Pancreas (tissue), 10 donors: ENCODE measurements around the gene NKAIN1. TPM values are rescaled to one million over a fixed set of nuclear protein-coding genes. Genes with fewer than 3 reads are reported as not detected.
"Not testable (repeated sequence)": the region's sequence is repeated elsewhere in the genome, so short reads cannot be mapped to it uniquely, and the experiment has no call there.

Experiments used
- ATAC-seq, 4 donors: fragments of 200-7000 bp; cut with Tn5 transposase; one replicate each; pipeline versions ENCODE4 v1.8.0 to v1.9.1; 2020; ENCODE audit warnings: mild to moderate bottlenecking in 4 of 4, moderate library complexity in 4 of 4
- DNase-seq, 6 donors: peaks; one replicate each; pipeline ENCODE4 v3.0.0-alpha.2; 2020
- FAIRE-seq: peaks from 2 replicates; lab custom pipeline; 2012; peaks lifted over from hg19 to GRCh38; lab: Jason Lieb, UNC
- H3K27ac ChIP-seq, 4 donors: fragments of 200-600 bp; sonication (generic); 1 replicate in 3 of 4; 2 replicates in 1 of 4; pipeline versions ENCODE4 v1.5.0 to v1.8.0; 2020
- H3K27me3 ChIP-seq, 4 donors: fragments of 200-600 bp; one replicate each; pipeline ENCODE4 v1.8.0; 2021
- H3K36me3 ChIP-seq, 3 donors: fragments of 200-600 bp; sonication (generic) in 1 of 3; one replicate each; pipeline versions ENCODE4 v1.5.0 to v1.8.0; 2020 to 2021
- H3K4me1 ChIP-seq, 3 donors: fragments of 200-600 bp; one replicate each; pipeline ENCODE4 v1.8.0; 2021
- H3K4me3 ChIP-seq, 4 donors: fragments of 200-600 bp; sonication (generic) in 2 of 4; one replicate each; pipeline versions ENCODE4 v1.5.0 to v1.8.0; 2020 to 2021
- H3K9me3 ChIP-seq, 4 donors: fragments of 200-600 bp; one replicate each; pipeline ENCODE4 v1.8.0; 2021
- CTCF ChIP-seq, 4 donors: fragments of 200-600 bp; sonication (generic) in 3 of 4; IDR thresholded peaks; one replicate each; pipeline versions ENCODE4 v1.5.0 to v1.8.0; 2021; ENCODE audit warnings: antibody characterized with exemption in 4 of 4
- whole genome bisulfite sequencing, 2 donors: extraction: QIAGEN DNeasy Blood & Tissue Kit; methylation state at CpG; one replicate each; pipeline ENCODE4 v1.1.7; 2013; 5-methylcytosine and 5-hydroxymethylcytosine counted together
- intact Hi-C, 3 donors: fragments of 100-400 bp; cut with DNase I; formaldehyde crosslinking; loops; one replicate each; pipeline versions ENCODE4 v1.11.1 to v1.14.2; 2022
- polyA plus RNA-seq, 2 donors: library from polyadenylated mRNA; stranded (reverse); fragments of 200-250 nt; gene quantifications; one replicate each; pipeline ENCODE4 v1.2.3, GENCODE V29; 2013
- total RNA-seq, 6 donors: library from RNA; stranded (reverse); fragmentation: NEBNext Ultra II Directional in 4 of 6; extraction: Animal tissue kit (Norgen Biotek cat#: 25700) in 4 of 6; gene quantifications; one replicate each; pipeline versions ENCODE4 v1.2.1 to v1.2.4, GENCODE V29; 2021 to 2023
- donor health status: healthy with polysubstance abuse.
- donor health status: DM: no; HTN: no; CAD: no; lungs with moderate emphysema.
- donor health status: DM: no; HTN: no; CAD: no.
- donor health status: control.
- donor health status: control.
- donor health status: Bipolar disorder and iron deficiency.
- donor health status: DM: yes; HTN: yes; CAD: no.
- donor health status: DM: no; HTN: no; CAD: no.
- donor health status: DM: no; HTN: no; CAD: no.
- donor health status: DM: yes; HTN: yes; CAD: no.

Gene NKAIN1
- total and polyA plus RNA-seq, 8 donors = 0.12 to 0.73 (median 0.21) TPM; not detected in 2

- no peak overlapping the region for H3K4me3 ChIP-seq
- DNase-seq (no peak), ATAC-seq (no peak), FAIRE-seq (no peak)
- H3K4me1 ChIP-seq = no peaks in the 10 kb centered on the region
- H3K9me3 ChIP-seq = no peaks in the 10 kb centered on the region
- H3K27me3 ChIP-seq = no peaks in the 10 kb centered on the region
- intact Hi-C loops = no loop called here
- no peak for TF ChIP-seq CTCF (IDR thresholded peaks at IDR 0.05)
- WGBS, 2 donors = 78 to 86% methylated on average over 3 of the region's 3 CpGs
- H3K36me3 ChIP-seq = peaks cover 0 to 13% (median 0%) of the 10 kb centered on the region in 3 donors
- no peak overlapping the region for H3K27ac ChIP-seq
Observed at GRCh38 chr1:31272369-31272768, 32.7 kb upstream of the NKAIN1 start.

GRCh38 chr1:31266547-31266946, 26.9 kb upstream of the NKAIN1 start:
- no peaks in the 10 kb centered on the region for H3K27me3 ChIP-seq
- H3K36me3 ChIP-seq = peaks cover 0 to 21% (median 1%) of the 10 kb centered on the region in 3 donors
- no peaks in the 10 kb centered on the region for H3K9me3 ChIP-seq
- 86 to 88% methylated on average over 2 of the region's 2 CpGs for WGBS, 2 donors
- peaks cover 0 to 5% (median 0%) of the 10 kb centered on the region in 3 donors for H3K4me1 ChIP-seq
- ATAC-seq (no peak), FAIRE-seq (no peak), DNase-seq (no peak)
- no peak overlapping the region for H3K4me3 ChIP-seq
- intact Hi-C loops = no loop called here
- TF ChIP-seq CTCF (IDR thresholded peaks at IDR 0.05) = no peak
- H3K27ac ChIP-seq = no peak overlapping the region

GRCh38 chr1:31264790-31265386, 25.2 kb upstream of the NKAIN1 start:
- no peak for FAIRE-seq
- peak; percentile 68 to 94 (median 86) for ATAC-seq
- Histone ChIP-seq H3K36me3 (peaks cover 0 to 17% (median 4%) of the 10 kb centered on the region in 3 donors), H3K4me1 (peaks cover 0 to 5% (median 0%) of the 10 kb centered on the region in 3 donors), H3K4me3 (no peak overlapping the region), H3K27ac (no peak overlapping the region), H3K9me3 (no peaks in the 10 kb centered on the region), H3K27me3 (no peaks in the 10 kb centered on the region)
- DNase-seq = peak in 4 of 6 donors; percentile 27 to 76 (median 73)
- TF ChIP-seq CTCF (IDR thresholded peaks at IDR 0.05) = no peak
- 18 to 24% methylated on average over 1 of the region's 1 CpG for WGBS, 2 donors
- intact Hi-C loops = no loop called here

- Histone ChIP-seq H3K27me3 (no peaks in the 10 kb centered on the region), H3K27ac (no peak overlapping the region), H3K4me3 (no peak overlapping the region), H3K4me1 (peaks cover 0 to 5% (median 0%) of the 10 kb centered on the region in 3 donors), H3K36me3 (peaks cover 0 to 23% (median 4%) of the 10 kb centered on the region in 3 donors), H3K9me3 (no peaks in the 10 kb centered on the region)
- intact Hi-C loops = no loop called here
- WGBS, 2 donors = 98% methylated on average over 3 of the region's 3 CpGs
- FAIRE-seq = no peak
- no peak for TF ChIP-seq CTCF (IDR thresholded peaks at IDR 0.05)
- DNase-seq = no peak
- no peak for ATAC-seq
Observed at GRCh38 chr1:31263408-31263807, 23.7 kb upstream of the NKAIN1 start.

- ATAC-seq, H3K9me3 ChIP-seq, intact Hi-C loops, H3K4me1 ChIP-seq, H3K4me3 ChIP-seq, H3K27ac ChIP-seq, DNase-seq, FAIRE-seq, H3K27me3 ChIP-seq: not testable (repeated sequence)
- 94 to 97% methylated on average over 5 of the region's 5 CpGs for WGBS, 2 donors
- H3K36me3 ChIP-seq = peaks cover 0 to 31% (median 4%) of the 10 kb centered on the region in 3 donors
Observed at GRCh38 chr1:31262393-31262792, 22.7 kb upstream of the NKAIN1 start.
